ENCODE results near the gene CCDC68. TPM values are rescaled to one million over a fixed set of nuclear protein-coding genes. Genes with fewer than 3 reads are reported as not detected.
"Not testable (repeated sequence)": the region's sequence is repeated elsewhere in the genome, so short reads cannot be mapped to it uniquely, and the experiment has no call there.

CCDC68 gene
- polyA plus RNA-seq, 3 donors from 2014 or later, result not detected

GRCh38 chr18:54975598-54975997 is 16.3 kb upstream of the CCDC68 start:
- Mint-ChIP-seq H3K4me1 (no peaks in the 10 kb centered on the region), H3K27me3 (ENCODE audit: low read depth in 3 of 3) (peaks cover 0 to 3% (median 1%) of the 10 kb centered on the region in 3 donors), H3K4me3 (no peak overlapping the region)

GRCh38 chr18:54973046-54973445 is 13.8 kb upstream of the CCDC68 start:
- Mint-ChIP-seq H3K4me1 (no peaks in the 10 kb centered on the region), H3K4me3 (no peak overlapping the region), H3K36me3 (no peaks in the 10 kb centered on the region), H3K9me3 (peaks cover 0 to 1% (median 0%) of the 10 kb centered on the region in 6 donors), H3K27me3 (ENCODE audit: low read depth in 3 of 3) (peaks cover 0 to 1% (median 0%) of the 10 kb centered on the region in 3 donors), H3K27ac (no peak overlapping the region)
- no peak for DNase-seq

More at GRCh38 chr18:54975598-54975997, 16.3 kb upstream of the CCDC68 start:
- DNase-seq, result no peak
- Mint-ChIP-seq H3K27ac (no peak overlapping the region), H3K9me3 (peaks cover 0 to 1% (median 0%) of the 10 kb centered on the region in 6 donors), H3K36me3 (no peaks in the 10 kb centered on the region)

- no peak for DNase-seq
- Mint-ChIP-seq H3K36me3 (no peaks in the 10 kb centered on the region), H3K4me1 (no peaks in the 10 kb centered on the region), H3K27ac (no peak overlapping the region), H3K4me3 (no peak overlapping the region), H3K9me3 (no peaks in the 10 kb centered on the region), H3K27me3 (ENCODE audit: low read depth in 3 of 3) (peaks cover 0 to 3% (median 2%) of the 10 kb centered on the region in 3 donors)
These were observed 9.5 kb upstream of the CCDC68 start for GRCh38 chr18:54968807-54969206.

GRCh38 chr18:54968237-54968636 is 9.0 kb upstream of the CCDC68 start:
- H3K9me3 Mint-ChIP-seq; H3K4me1 Mint-ChIP-seq; H3K36me3 Mint-ChIP-seq; H3K27ac Mint-ChIP-seq; DNase-seq; H3K4me3 Mint-ChIP-seq; H3K27me3 Mint-ChIP-seq (ENCODE audit: low read depth in 3 of 3): not testable (repeated sequence)

GRCh38 chr18:54967786-54968185 is 8.5 kb upstream of the CCDC68 start:
- peaks cover 0 to 4% (median 3%) of the 10 kb centered on the region in 3 donors for H3K27me3 Mint-ChIP-seq (ENCODE audit: low read depth in 3 of 3)
- no peaks in the 10 kb centered on the region for H3K36me3 Mint-ChIP-seq
- H3K9me3 Mint-ChIP-seq, result no peaks in the 10 kb centered on the region
- no peak for DNase-seq
- H3K27ac Mint-ChIP-seq, result no peak overlapping the region
- no peak overlapping the region for H3K4me3 Mint-ChIP-seq
- H3K4me1 Mint-ChIP-seq, result no peaks in the 10 kb centered on the region

GRCh38 chr18:54964741-54965140 is 5.5 kb upstream of the CCDC68 start:
- Mint-ChIP-seq H3K4me3 (no peak overlapping the region), H3K9me3 (no peaks in the 10 kb centered on the region), H3K4me1 (peaks cover 2 to 7% of the 10 kb centered on the region in 2 donors), H3K27ac (no peak overlapping the region), H3K36me3 (no peaks in the 10 kb centered on the region), H3K27me3 (ENCODE audit: low read depth in 3 of 3) (peaks cover 7 to 15% (median 10%) of the 10 kb centered on the region in 3 donors)
- no peak for DNase-seq

GRCh38 chr18:54962919-54963645 is 3.8 kb upstream of the CCDC68 start:
- peaks cover 10 to 24% (median 12%) of the 10 kb centered on the region in 3 donors for H3K27me3 Mint-ChIP-seq (ENCODE audit: low read depth in 3 of 3)
- H3K27ac Mint-ChIP-seq, result peak overlapping the region in 1 of 6 donors; percentile 9
- H3K4me1 Mint-ChIP-seq, result peaks cover 5 to 7% of the 10 kb centered on the region in 2 donors
- no peaks in the 10 kb centered on the region for H3K36me3 Mint-ChIP-seq
- H3K9me3 Mint-ChIP-seq, result no peaks in the 10 kb centered on the region
- no peak for DNase-seq
- no peak overlapping the region for H3K4me3 Mint-ChIP-seq

GRCh38 chr18:54961868-54962267 is 2.6 kb upstream of the CCDC68 start:
- Mint-ChIP-seq H3K36me3 (no peaks in the 10 kb centered on the region), H3K4me3 (no peak overlapping the region), H3K9me3 (no peaks in the 10 kb centered on the region), H3K27me3 (ENCODE audit: low read depth in 3 of 3) (peaks cover 10 to 26% (median 12%) of the 10 kb centered on the region in 3 donors), H3K27ac (no peak overlapping the region), H3K4me1 (peaks cover 5 to 7% of the 10 kb centered on the region in 2 donors)
- DNase-seq, result no peak

GRCh38 chr18:54961016-54961423 is 1.8 kb upstream of the CCDC68 start:
- no peaks in the 10 kb centered on the region for H3K36me3 Mint-ChIP-seq
- H3K4me1 Mint-ChIP-seq, result peaks cover 5 to 7% of the 10 kb centered on the region in 2 donors
- H3K9me3 Mint-ChIP-seq, result no peaks in the 10 kb centered on the region
- DNase-seq, result no peak
- H3K27ac Mint-ChIP-seq, result no peak overlapping the region
- H3K27me3 Mint-ChIP-seq (ENCODE audit: low read depth in 3 of 3), result peaks cover 8 to 26% (median 12%) of the 10 kb centered on the region in 3 donors
- no peak overlapping the region for H3K4me3 Mint-ChIP-seq

- H3K4me1 Mint-ChIP-seq, result peaks cover 5 to 7% of the 10 kb centered on the region in 2 donors
- no peak overlapping the region for H3K27ac Mint-ChIP-seq
- H3K9me3 Mint-ChIP-seq, result no peaks in the 10 kb centered on the region
- peaks cover 8 to 26% (median 12%) of the 10 kb centered on the region in 3 donors for H3K27me3 Mint-ChIP-seq (ENCODE audit: low read depth in 3 of 3)
- no peaks in the 10 kb centered on the region for H3K36me3 Mint-ChIP-seq
- no peak overlapping the region for H3K4me3 Mint-ChIP-seq
- no peak for DNase-seq
These were observed 936 bp upstream of the CCDC68 start for GRCh38 chr18:54960197-54960596.

- H3K27me3 Mint-ChIP-seq (ENCODE audit: low read depth in 3 of 3), result peaks cover 10 to 33% (median 10%) of the 10 kb centered on the region in 3 donors
- H3K4me1 Mint-ChIP-seq, result peaks cover 5 to 7% of the 10 kb centered on the region in 2 donors
These were observed 1.3 kb downstream of the CCDC68 start for GRCh38 chr18:54957996-54958395.

GRCh38 chr18:54957296-54957832 is 1.9 kb downstream of the CCDC68 start:
- Mint-ChIP-seq H3K36me3 (no peaks in the 10 kb centered on the region), H3K27me3 (ENCODE audit: low read depth in 3 of 3) (peaks cover 10 to 33% (median 10%) of the 10 kb centered on the region in 3 donors), H3K4me1 (peaks cover 5 to 7% of the 10 kb centered on the region in 2 donors), H3K4me3 (no peak overlapping the region), H3K9me3 (no peaks in the 10 kb centered on the region), H3K27ac (no peak overlapping the region)
- DNase-seq, result no peak

More at GRCh38 chr18:54957996-54958395, 1.3 kb downstream of the CCDC68 start:
- Mint-ChIP-seq H3K27ac (no peak overlapping the region), H3K4me3 (no peak overlapping the region), H3K9me3 (no peaks in the 10 kb centered on the region), H3K36me3 (no peaks in the 10 kb centered on the region)
- no peak for DNase-seq

GRCh38 chr18:54956506-54956905 is 2.8 kb downstream of the CCDC68 start:
- peaks cover 8 to 28% (median 10%) of the 10 kb centered on the region in 3 donors for H3K27me3 Mint-ChIP-seq (ENCODE audit: low read depth in 3 of 3)

GRCh38 chr18:54952026-54952425 is 7.2 kb downstream of the CCDC68 start:
- DNase-seq, result no peak
- Mint-ChIP-seq H3K4me1 (no peaks in the 10 kb centered on the region), H3K36me3 (no peaks in the 10 kb centered on the region), H3K4me3 (no peak overlapping the region), H3K27ac (no peak overlapping the region), H3K9me3 (no peaks in the 10 kb centered on the region), H3K27me3 (ENCODE audit: low read depth in 3 of 3) (peaks cover 2 to 11% (median 2%) of the 10 kb centered on the region in 3 donors)

More at GRCh38 chr18:54956506-54956905, 2.8 kb downstream of the CCDC68 start:
- H3K4me1 Mint-ChIP-seq, result peaks cover 5 to 7% of the 10 kb centered on the region in 2 donors
- H3K9me3 Mint-ChIP-seq, result no peaks in the 10 kb centered on the region
- H3K27ac Mint-ChIP-seq, result no peak overlapping the region
- H3K36me3 Mint-ChIP-seq, result no peaks in the 10 kb centered on the region
- H3K4me3 Mint-ChIP-seq, result no peak overlapping the region
- no peak for DNase-seq

Data from immature natural killer cell (primary cell).